ENCODE measurements around the gene NR2F1-AS1.

- TF ChIP-seq CTCF (conservative IDR thresholded peaks at IDR 0.05; ENCODE audit: low read depth, low read length) (no peak), EZH2 (IDR thresholded peaks at IDR 0.05; ENCODE audit: low read length, unreplicated experiment) (no peak)
These were observed 30.4 kb upstream of the NR2F1-AS1 start for GRCh38 chr5:93611273-93611975.

All from PC-3 (cell line).